HG02884 (cell line): ENCODE data around the gene PAFAH1B1.

Experiments used
- ATAC-seq: cut with Tn5 transposase; IDR thresholded peaks from one replicate; pipeline ENCODE4 v1.9.1; 2021; ENCODE audit warnings: mild to moderate bottlenecking, moderate library complexity; ENCODE audit not compliant: unreplicated experiment

PAFAH1B1 gene

GRCh38 chr17:2712300-2713043 is 119.0 kb downstream of the PAFAH1B1 start:
- ATAC-seq, result no peak

- no peak for ATAC-seq
Measured at GRCh38 chr17:2713881-2714280, 120.4 kb downstream of the PAFAH1B1 start.

GRCh38 chr17:2716649-2717048 is 123.2 kb downstream of the PAFAH1B1 start:
- ATAC-seq, result no peak

- ATAC-seq, result no peak
Measured at GRCh38 chr17:2718150-2718938, 124.9 kb downstream of the PAFAH1B1 start.

GRCh38 chr17:2719861-2720260 is 126.4 kb downstream of the PAFAH1B1 start:
- no peak for ATAC-seq

GRCh38 chr17:2721603-2722002 is 128.1 kb downstream of the PAFAH1B1 start:
- no peak for ATAC-seq

GRCh38 chr17:2722611-2723010 is 129.2 kb downstream of the PAFAH1B1 start:
- no peak for ATAC-seq

GRCh38 chr17:2723505-2723996 is 130.1 kb downstream of the PAFAH1B1 start:
- ATAC-seq, result no peak

- no peak for ATAC-seq
Measured at GRCh38 chr17:2723997-2724783, 130.7 kb downstream of the PAFAH1B1 start.

GRCh38 chr17:2724784-2725164 is 131.3 kb downstream of the PAFAH1B1 start:
- ATAC-seq, result no peak

GRCh38 chr17:2730764-2731353 is 137.4 kb downstream of the PAFAH1B1 start:
- ATAC-seq, result no peak

- no peak for ATAC-seq
Measured at GRCh38 chr17:2731807-2732206, 138.4 kb downstream of the PAFAH1B1 start.

- no peak for ATAC-seq
Measured at GRCh38 chr17:2734939-2735338, 141.5 kb downstream of the PAFAH1B1 start.
